IMR-90 (cell line): ENCODE results near the gene INPP5E.

Source experiments
- POLR2A ChIP-seq: IDR thresholded peaks from 2 replicates; pipeline ENCODE4 v1.6.1; 2012; ENCODE audit warnings: mild to moderate bottlenecking, low read depth, low read length
- TF ChIP-seq, protein P1 (sequence below): conservative IDR thresholded peaks from 2 replicates; pipeline ENCODE4 v1.5.1; 2012; ENCODE audit warnings: mild to moderate bottlenecking, low read depth, low read length, improper control_type of control experiment

DNA sequence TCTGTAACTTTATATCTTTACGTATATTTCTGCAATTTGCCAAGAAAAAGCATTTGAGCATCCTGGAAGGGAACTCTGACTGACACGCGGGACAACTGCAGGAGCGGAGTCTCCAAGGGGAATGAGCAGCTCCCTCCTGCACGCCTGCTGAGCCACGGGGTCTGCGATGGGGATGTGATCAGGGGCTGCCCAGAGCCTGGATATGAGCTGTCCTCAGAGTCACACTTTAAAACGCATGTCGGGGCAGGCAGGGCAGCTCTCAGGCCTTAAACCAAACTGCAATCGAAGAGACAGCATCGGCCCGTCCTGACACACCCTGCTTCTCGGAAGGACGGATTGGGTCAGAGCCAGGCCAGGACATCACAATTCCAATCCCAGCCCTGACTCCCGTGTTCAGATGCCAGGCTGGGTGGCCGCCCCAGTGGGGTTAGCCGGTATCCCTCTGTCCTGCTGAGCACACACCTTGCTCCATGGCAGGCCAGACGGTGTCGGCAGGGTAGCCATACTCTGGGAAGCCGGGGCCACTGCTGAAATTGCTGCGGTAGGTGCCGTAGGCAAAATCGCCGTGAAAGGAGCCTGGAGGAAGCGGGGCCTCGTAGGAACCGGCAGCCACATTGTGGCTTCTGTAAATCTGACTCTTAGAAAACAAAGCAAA lies 26.0 kb upstream of the INPP5E start:
- TF ChIP-seq, protein P1, sequence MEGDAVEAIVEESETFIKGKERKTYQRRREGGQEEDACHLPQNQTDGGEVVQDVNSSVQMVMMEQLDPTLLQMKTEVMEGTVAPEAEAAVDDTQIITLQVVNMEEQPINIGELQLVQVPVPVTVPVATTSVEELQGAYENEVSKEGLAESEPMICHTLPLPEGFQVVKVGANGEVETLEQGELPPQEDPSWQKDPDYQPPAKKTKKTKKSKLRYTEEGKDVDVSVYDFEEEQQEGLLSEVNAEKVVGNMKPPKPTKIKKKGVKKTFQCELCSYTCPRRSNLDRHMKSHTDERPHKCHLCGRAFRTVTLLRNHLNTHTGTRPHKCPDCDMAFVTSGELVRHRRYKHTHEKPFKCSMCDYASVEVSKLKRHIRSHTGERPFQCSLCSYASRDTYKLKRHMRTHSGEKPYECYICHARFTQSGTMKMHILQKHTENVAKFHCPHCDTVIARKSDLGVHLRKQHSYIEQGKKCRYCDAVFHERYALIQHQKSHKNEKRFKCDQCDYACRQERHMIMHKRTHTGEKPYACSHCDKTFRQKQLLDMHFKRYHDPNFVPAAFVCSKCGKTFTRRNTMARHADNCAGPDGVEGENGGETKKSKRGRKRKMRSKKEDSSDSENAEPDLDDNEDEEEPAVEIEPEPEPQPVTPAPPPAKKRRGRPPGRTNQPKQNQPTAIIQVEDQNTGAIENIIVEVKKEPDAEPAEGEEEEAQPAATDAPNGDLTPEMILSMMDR, result no peak
- no peak for TF ChIP-seq POLR2A
